ENCODE measurements around the gene DNAH9. TPM values are rescaled to one million over a fixed set of nuclear protein-coding genes. Genes with fewer than 3 reads are reported as not detected.

The DNAH9 gene
- total and polyA plus RNA-seq, 2 of the 8 experiments (the other 6 are each of a cell fraction or from before 2014, with no cell fraction given): 0.21 to 0.86 TPM

DNA sequence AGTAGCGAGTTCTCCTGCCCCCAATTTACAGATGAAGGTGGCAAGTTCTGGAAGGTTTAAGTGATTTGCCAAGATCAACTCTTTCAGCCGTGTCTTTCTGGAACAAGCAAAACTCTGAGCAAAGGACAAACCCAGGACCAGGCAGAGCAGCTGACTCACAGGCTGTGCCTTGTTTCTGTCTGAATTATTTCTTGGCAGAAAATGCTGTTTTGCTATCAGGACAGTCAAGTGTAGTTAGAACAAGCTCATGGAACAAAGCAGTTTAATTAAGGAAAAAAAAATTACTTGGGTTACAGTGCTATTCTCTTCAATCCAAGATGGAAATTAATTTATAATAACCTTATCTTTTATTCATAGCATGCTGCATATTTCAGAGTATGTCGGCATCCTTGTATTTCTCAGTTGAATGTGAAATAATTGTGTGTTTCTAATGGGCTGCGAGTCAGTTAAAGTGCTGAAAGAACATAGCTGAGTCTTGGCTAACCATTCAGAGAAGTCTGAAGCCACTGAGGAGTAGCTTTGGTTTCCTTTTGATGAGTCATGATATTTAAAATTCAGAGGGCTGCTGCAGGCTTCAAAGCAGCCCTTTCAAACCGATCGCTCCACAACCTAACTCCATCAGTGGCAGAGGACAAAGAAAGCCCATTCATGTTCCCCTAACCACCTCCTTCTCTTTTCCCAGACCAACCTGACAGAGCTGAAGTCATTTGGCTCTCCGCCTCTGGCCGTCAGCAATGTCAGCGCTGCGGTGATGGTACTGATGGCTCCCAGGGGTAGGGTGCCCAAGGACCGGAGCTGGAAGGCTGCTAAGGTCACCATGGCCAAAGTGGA is 255.3 kb downstream of the DNAH9 start:
- Histone ChIP-seq H3K23ac (ENCODE audit: insufficient read length) (no peak overlapping the region), H3K9me3 (ENCODE audit: insufficient read depth in 2 of 2, low read depth in 1 of 2, low read length in 1 of 2) (no peaks in the 10 kb centered on the region), H3K79me2 (ENCODE audit: control insufficient read depth in 1 of 2, insufficient read depth in 2 of 2, low read length in 2 of 2) (no peaks in the 10 kb centered on the region), H2BK20ac (ENCODE audit: low read length) (peak overlapping the region; percentile 90; the same call in 1 of the 2 replicates), H2BK12ac (ENCODE audit: low read depth, low read length) (peak overlapping the region; percentile 75; the same call in 1 of the 2 replicates), H2AK5ac (ENCODE audit: low read depth, low read length) (no peak overlapping the region), H3K27ac (ENCODE audit: low read depth, low read length) (no peak overlapping the region), H3K14ac (ENCODE audit: insufficient read length) (no peak overlapping the region), H3K4me1 (replicated peaks in 1 of 4; ENCODE audit: control insufficient read depth in 3 of 4, insufficient read depth in 4 of 4, low read length in 3 of 4) (peaks cover 0 to 13% (median 3%) of the 10 kb centered on the region in 4 experiments; a peak in 4 of 7 replicates), H4K91ac (replicated peaks; ENCODE audit: insufficient read length, low read length) (peak overlapping the region; percentile 52), H2BK15ac (ENCODE audit: low read length) (peak overlapping the region; percentile 81; the same call in 1 of the 2 replicates), H3K27me3 (replicated peaks in 1 of 4; ENCODE audit: control insufficient read depth in 3 of 4, extremely low read depth in 1 of 4, insufficient read depth in 3 of 4, low read length in 3 of 4) (no peaks in the 10 kb centered on the region), H3K36me3 (ENCODE audit: control insufficient read depth in 2 of 4, insufficient read depth in 4 of 4, low read length in 3 of 4) (no peaks in the 10 kb centered on the region), H3K56ac (replicated peaks; ENCODE audit: insufficient read length, low read depth, low read length) (no peak overlapping the region), H2BK5ac (ENCODE audit: low read depth, low read length) (no peak overlapping the region), H3K79me1 (ENCODE audit: low read depth, low read length) (no peaks in the 10 kb centered on the region), H3K23me2 (ENCODE audit: low read depth, low read length) (no peaks in the 10 kb centered on the region), H2AFZ (ENCODE audit: low read length) (peak overlapping the region; percentile 86; the same call in 1 of the 2 replicates), H4K5ac (ENCODE audit: insufficient read length, low read depth, low read length) (no peak overlapping the region), H2BK120ac (replicated peaks; ENCODE audit: low read depth, low read length) (no peak overlapping the region), H3K4ac (replicated peaks; ENCODE audit: insufficient read length, low read depth, low read length) (no peak overlapping the region), H4K8ac (ENCODE audit: extremely low read depth, insufficient read depth, low read length) (no peak overlapping the region), H3K9ac (replicated peaks in 1 of 4; ENCODE audit: extremely low read depth in 1 of 4, low read depth in 3 of 4, low read length in 3 of 4) (no peak overlapping the region), H4K20me1 (replicated peaks in 1 of 2; ENCODE audit: control insufficient read depth in 1 of 2, insufficient read depth in 2 of 2, low read length in 2 of 2) (no peaks in the 10 kb centered on the region), H3K4me2 (ENCODE audit: insufficient read depth in 1 of 2, low read depth in 2 of 2, low read length in 2 of 2) (no peak overlapping the region), H3K18ac (ENCODE audit: extremely low read depth, low read length) (no peak overlapping the region; the same call in 1 of the 2 replicates), H3K4me3 (ENCODE audit: extremely low read depth in 1 of 4, insufficient read depth in 2 of 4, low read depth in 3 of 4, low read length in 4 of 4) (no peak overlapping the region)
- no peak for DNase-seq (ENCODE audit: low read depth in 1 of 2, low spot score in 2 of 2)
- 80% methylated on average over 11 of the region's 11 CpGs; no CpG with 5 or more reads in 1 of the 2 experiments for WGBS, 2 experiments (ENCODE audit: extremely low coverage in 1 of 2, insufficient coverage in 1 of 2, insufficient read length in 1 of 2, insufficient replicate concordance in 2 of 2, low coverage in 1 of 2, low lambda C conversion rate in 2 of 2, missing lambda C conversion rate in 1 of 2)
- FAIRE-seq: no peak
- ChIA-PET POLR2A (ENCODE audit: partially characterized antibody) (no interaction called here), CTCF (ENCODE audit: partially characterized antibody) (interaction anchor here (1.1 kb wide), 2 partner anchors 12 to 56 kb away, joined by 3 read pairs; no protein-coding TSS in a partner anchor)
- TF ChIP-seq BACH1 (IDR thresholded peaks at IDR 0.05; ENCODE audit: low read length) (peak; percentile 78; the same call in 1 of the 2 replicates), MAFK (IDR thresholded peaks at IDR 0.05; ENCODE audit: low read depth, low read length) (peak; percentile 55; the same call in 1 of the 2 replicates), SUZ12 (IDR thresholded peaks at IDR 0.05; ENCODE audit: low read length) (no peak)

Measured in H1 (cell line).